K562 (cell line): ENCODE results near the gene BORCS8. TPM values are rescaled to one million over a fixed set of nuclear protein-coding genes. Genes with fewer than 3 reads are reported as not detected.

Experiments
- ATAC-seq: fragments of 200-7000 bp; cut with Tn5 transposase; 3 replicates; pipeline ENCODE4 v1.9.1; 2020; ENCODE audit warnings: moderate library complexity
- BruUV-seq: library from RNA; stranded (reverse); fragments of 400-500 nt; replicated peaks from 2 replicates; lab custom pipeline; 2021; lab: Mats Ljungman, UMichigan
- CTCF ChIA-PET: fragments of 300-600 bp; formaldehyde crosslinking; extraction: SDS; loops from one replicate; lab custom pipeline; 2021; ENCODE audit warnings: low intra/inter-chr PET ratio; lab: Yijun Ruan, JAX
- POLR2A ChIA-PET: fragments of 300-600, 350-650 bp; sonication (Branson Sonifier 250); formaldehyde crosslinking; extraction: SDS; loops from one replicate; lab custom pipeline; 2021; ENCODE audit warnings: antibody characterized with exemption, inconsistent platforms; lab: Yijun Ruan, JAX
- DNase-seq, 4 experiments: peaks; one replicate each; pipeline versions ENCODE4 v3.0.0 to v3.0.0-alpha.2; 2011 to 2018; ENCODE audit warnings: low spot score in 3 of 4, mixed read lengths in 3 of 4; ENCODE audit errors: extremely low read depth in 1 of 4
- FAIRE-seq: peaks from 2 replicates; lab custom pipeline; 2011; peaks lifted over from hg19 to GRCh38; lab: Jason Lieb, UNC
- H2AFZ ChIP-seq: 2 replicates; pipeline ENCODE4 v1.6.0; 2011; ENCODE audit warnings: low read depth, low read length, control low read depth, inconsistent platforms
- H3K27ac ChIP-seq: fragments of 200-600 bp; 3 replicates; pipeline ENCODE4 v1.8.0; 2011; ENCODE audit warnings: low read depth, mild to moderate bottlenecking, control low read depth, inconsistent platforms, low read length, moderate library complexity, mixed read lengths; ENCODE audit errors: extremely low read depth
- H3K27me3 ChIP-seq, 2 experiments: fragments of 300-600 bp in 1 of 2; 2 replicates in 1 of 2; 3 replicates in 1 of 2; pipeline versions ENCODE4 v1.6.0 to v1.8.0; 2011; ENCODE audit warnings: inconsistent platforms in 2 of 2, low read length in 2 of 2, mild to moderate bottlenecking in 1 of 2, mixed read lengths in 1 of 2, moderate library complexity in 1 of 2; ENCODE audit not compliant: control insufficient read depth in 2 of 2, insufficient read depth in 2 of 2
- H3K36me3 ChIP-seq: fragments of 300-600 bp; 3 replicates; pipeline ENCODE4 v1.8.0; 2011; ENCODE audit warnings: mild to moderate bottlenecking, low read length, inconsistent platforms; ENCODE audit not compliant: control insufficient read depth, insufficient read depth
- H3K4me1 ChIP-seq, 2 experiments: fragments of 200-600 bp in 1 of 2; replicated peaks in 1 of 2; 2 replicates in 1 of 2; 3 replicates in 1 of 2; pipeline versions ENCODE4 v1.5.1 to v1.8.0; 2011; ENCODE audit warnings: inconsistent platforms in 2 of 2, low read length in 2 of 2, mild to moderate bottlenecking in 1 of 2, mixed read lengths in 1 of 2, moderate library complexity in 1 of 2; ENCODE audit not compliant: control insufficient read depth in 2 of 2, insufficient read depth in 2 of 2
- H3K4me2 ChIP-seq: 2 replicates; pipeline ENCODE4 v1.6.1; 2011; ENCODE audit warnings: low read length, control low read depth, inconsistent platforms, mixed read lengths; ENCODE audit not compliant: insufficient read depth
- H3K4me3 ChIP-seq: fragments of 200-600 bp; sonication (generic), shearing (Covaris generic); 2 replicates; pipeline ENCODE4 v1.5.1; 2016; ENCODE audit warnings: control low read depth, inconsistent platforms
- H3K79me2 ChIP-seq: fragments of 200-600 bp; 3 replicates; pipeline ENCODE4 v1.8.0; 2011; ENCODE audit warnings: low read length, inconsistent platforms; ENCODE audit not compliant: control insufficient read depth, insufficient read depth
- H3K9ac ChIP-seq, 2 experiments: 2 replicates each; pipeline versions ENCODE4 v1.6.0 to v1.6.1; 2011; ENCODE audit warnings: low read depth in 2 of 2, low read length in 2 of 2, control low read depth in 1 of 2, inconsistent platforms in 1 of 2, mild to moderate bottlenecking in 1 of 2, mixed read lengths in 1 of 2; ENCODE audit not compliant: insufficient read depth in 1 of 2
- H3K9me1 ChIP-seq: one replicate; pipeline ENCODE4 v1.6.0; 2011; ENCODE audit warnings: inconsistent platforms, mild to moderate bottlenecking, low read length, moderate library complexity; ENCODE audit not compliant: control insufficient read depth, insufficient read depth
- H3K9me3 ChIP-seq: replicated peaks from 2 replicates; pipeline ENCODE4 v1.5.1; 2011; ENCODE audit warnings: low read depth, low read length, inconsistent platforms; ENCODE audit not compliant: control insufficient read depth, insufficient read depth
- H4K20me1 ChIP-seq: replicated peaks from 2 replicates; pipeline ENCODE4 v1.6.1; 2011; ENCODE audit warnings: low read length, inconsistent platforms, mixed read lengths; ENCODE audit not compliant: control insufficient read depth, insufficient read depth
- BRCA1 ChIP-seq, 2 experiments: fragments of 450-650 bp in 1 of 2; sonication (generic) in 1 of 2; formaldehyde crosslinking in 1 of 2; IDR thresholded peaks; 2 replicates each; pipeline versions ENCODE4 v1.5.0 to v1.6.1; 2017 to 2020; ENCODE audit warnings: mild to moderate bottlenecking in 1 of 2, missing genetic modification reagents in 1 of 2
- COPS2 ChIP-seq: fragments of 450-650 bp; conservative IDR thresholded peaks from 2 replicates; pipeline ENCODE4 v1.6.1; 2016; ENCODE audit warnings: mild to moderate bottlenecking, moderate library complexity
- RBM15 ChIP-seq: fragments of 200-400 bp; formaldehyde crosslinking; IDR thresholded peaks from 2 replicates; pipeline ENCODE4 v1.6.1; 2018; ENCODE audit warnings: mild to moderate bottlenecking, low read length, moderate library complexity; ENCODE audit not compliant: insufficient read depth
- SMARCE1 ChIP-seq: fragments of 450-650 bp; IDR thresholded peaks from 2 replicates; pipeline ENCODE4 v1.7.1; 2016; ENCODE audit warnings: mild to moderate bottlenecking
- TCFL5 ChIP-seq: fragments of 250-450 bp; sonication (Bioruptor Pico); conservative IDR thresholded peaks from 2 replicates; pipeline ENCODE4 v1.6.1; 2021; ENCODE audit warnings: mild to moderate bottlenecking, moderate library complexity, matching md5 sums
- ZNF184 ChIP-seq: sonication (generic); formaldehyde crosslinking; IDR thresholded peaks from 2 replicates; pipeline ENCODE4 v1.5.0; 2020; ENCODE audit warnings: missing genetic modification reagents
- ZNF584 ChIP-seq: fragments of 200-800 bp; sonication (Bioruptor generic); IDR thresholded peaks from 2 replicates; pipeline ENCODE4 v1.6.1; 2016; ENCODE audit warnings: low read depth, mild to moderate bottlenecking, missing genetic modification characterization, missing compliant biosample characterization
- WGBS: fragments of 100-300 bp; shearing (Covaris generic); methylation state at CpG from one replicate; pipeline ENCODE4 v1.1.6; 2016; ENCODE audit warnings: low coverage, mixed read lengths; ENCODE audit not compliant: insufficient coverage; ENCODE audit errors: missing lambda C conversion rate; 5-methylcytosine and 5-hydroxymethylcytosine counted together
- in situ Hi-C: fragments of 300-500 bp; cut with MboI; formaldehyde crosslinking; loops from 4 replicates; pipeline ENCODE4 v1.15.0; 2018; ENCODE audit warnings: inconsistent platforms, mixed read lengths
- intact Hi-C: fragments of 100-400 bp; cut with micrococcal nuclease; formaldehyde crosslinking; loops from 2 replicates; pipeline ENCODE4 v1.14.2; 2022
- polyA plus RNA-seq, 8 experiments: library from polyadenylated mRNA; depleted of rRNA in 4 of 8; stranded (reverse) in 5 of 8; unstranded in 3 of 8; fragments of >200 nt; fragmentation: Nextera tagmentation in 2 of 8; fragmentation: Illumina TruSeq in 1 of 8; extraction: Ambion mirVana in 2 of 8; extraction: Trizol in 1 of 8; gene quantifications; 2 replicates each; pipeline versions ENCODE4 v1.2.1 to v1.2.3, GENCODE V29; 2011 to 2014; ENCODE audit warnings: inconsistent platforms in 1 of 8, missing spikeins in 1 of 8
- total RNA-seq, 7 experiments: library from RNA; depleted of rRNA in 6 of 7; stranded (reverse); fragments of >200 nt in 6 of 7; fragmentation: Illumina TruSeq in 2 of 7; extraction: Trizol in 2 of 7; gene quantifications; 2 replicates each; pipeline versions ENCODE4 v1.2.1 to v1.2.3, GENCODE V29; 2011 to 2021; ENCODE audit warnings: low replicate concordance in 1 of 7

Gene BORCS8
- total and polyA plus RNA-seq, 9 of the 15 experiments (the other 6 are each of a cell fraction or from before 2014, with no cell fraction given): 4.6 to 33.6 (median 16.3) TPM

- CTCF ChIA-PET: no interaction called here
- intact Hi-C loops (no loop called here), in situ Hi-C loops (no loop called here)
- POLR2A ChIA-PET: interaction anchor here (0.6 to 1.5 kb wide), 2 partner anchors 13 to 15 kb away, joined by 3 to 4 read pairs; no protein-coding TSS in a partner anchor
- no peak overlapping the region for H2AFZ ChIP-seq
- peak; percentile 49; the same call in 2 of the 3 replicates for ATAC-seq
- H3K27me3 ChIP-seq: peaks cover 12 to 42% of the 10 kb centered on the region in 2 experiments
- H3K27ac ChIP-seq: no peak overlapping the region
- no peak overlapping the region for H3K4me2 ChIP-seq
- H3K79me2 ChIP-seq: no peaks in the 10 kb centered on the region
- no peak overlapping the region for H3K4me3 ChIP-seq
- no TSS peak for BruUV-seq
- FAIRE-seq: no peak
- H3K36me3 ChIP-seq: no peaks in the 10 kb centered on the region
- H3K9ac ChIP-seq: no peak overlapping the region
- no peak for DNase-seq
- 0% methylated on average over 5 of the region's 5 CpGs for WGBS
- H3K9me3 ChIP-seq: peaks cover 2% of the 10 kb centered on the region
- H3K9me1 ChIP-seq: peaks cover 3% of the 10 kb centered on the region
- TF ChIP-seq SMARCE1 (no peak), BRCA1 (IDR thresholded peaks at IDR 0.05) (no peak), BRCA1 (CRISPR knock-in tag; IDR thresholded peaks at IDR 0.05) (no peak), COPS2 (no peak), ZNF584 (no peak), RBM15 (no peak), TCFL5 (CRISPR knock-in tag) (no peak), ZNF184 (CRISPR knock-in tag) (no peak)
- peaks cover 2 to 14% of the 10 kb centered on the region in 2 experiments; a peak in 3 of 5 replicates for H3K4me1 ChIP-seq
- H4K20me1 ChIP-seq: no peaks in the 10 kb centered on the region; the same call in 1 of the 2 replicates
These were observed 22.2 kb upstream of the BORCS8 start for GRCh38 chr19:19214159-19214490.
